CD4-positive, alpha-beta memory T cell (primary cell): ENCODE data around the gene C1orf174. TPM values are rescaled to one million over a fixed set of nuclear protein-coding genes. Genes with fewer than 3 reads are reported as not detected.

Experiments used
- CTCF ChIA-PET: fragments of 350-600 bp; sonication (Branson Sonifier 250); formaldehyde crosslinking; loops from one replicate; lab custom pipeline; 2021; ENCODE audit warnings: inconsistent platforms; ENCODE audit not compliant: partially characterized antibody; lab: Charles Lee
- POLR2A ChIA-PET: fragments of 350-600 bp; sonication (Branson Sonifier 250); formaldehyde crosslinking; loops from one replicate; lab custom pipeline; 2021; ENCODE audit not compliant: partially characterized antibody; lab: Charles Lee
- DNase-seq, 5 donors: peaks; one replicate each; pipeline versions ENCODE4 v3.0.0 to v3.0.0-alpha.2; 2020 to 2022; ENCODE audit warnings: mixed read lengths in 1 of 5
- H3K27ac ChIP-seq: one replicate; pipeline ENCODE4 v1.7.0; 2013; ENCODE audit warnings: low read depth, low read length
- H3K27me3 ChIP-seq: 2 replicates; pipeline ENCODE4 v1.7.0; 2013; ENCODE audit warnings: mild to moderate bottlenecking, low read length, moderate library complexity; ENCODE audit not compliant: insufficient read depth
- H3K36me3 ChIP-seq: 2 replicates; pipeline ENCODE4 v1.7.0; 2013; ENCODE audit warnings: mild to moderate bottlenecking, low read length, moderate library complexity; ENCODE audit not compliant: insufficient read depth
- H3K4me1 ChIP-seq: 2 replicates; pipeline ENCODE4 v1.7.0; 2013; ENCODE audit warnings: mild to moderate bottlenecking, low read length, moderate library complexity; ENCODE audit not compliant: insufficient read depth
- H3K4me3 ChIP-seq, 2 donors: one replicate each; pipeline ENCODE4 v1.7.0; 2013; ENCODE audit warnings: low read length in 2 of 2, mild to moderate bottlenecking in 1 of 2
- H3K9me3 ChIP-seq, 2 donors: one replicate each; pipeline ENCODE4 v1.7.0; 2013; ENCODE audit warnings: low read length in 2 of 2, control low read depth in 1 of 2; ENCODE audit not compliant: control insufficient read depth in 1 of 2
- H3K27ac Mint-ChIP-seq, 7 donors: one replicate each; pipeline ENCODE4 v1.8.0; 2020 to 2021; ENCODE audit warnings: mixed read lengths in 7 of 7, mild to moderate bottlenecking in 6 of 7, inconsistent platforms in 3 of 7, moderate library complexity in 3 of 7
- H3K27me3 Mint-ChIP-seq, 2 donors: one replicate each; pipeline ENCODE4 v1.8.0; 2020 to 2021; ENCODE audit warnings: mixed read lengths in 2 of 2
- H3K36me3 Mint-ChIP-seq, 2 donors: one replicate each; pipeline ENCODE4 v1.8.0; 2020 to 2021; ENCODE audit warnings: mixed read lengths in 2 of 2, inconsistent platforms in 1 of 2, mild to moderate bottlenecking in 1 of 2
- H3K4me1 Mint-ChIP-seq, 4 donors: one replicate each; pipeline ENCODE4 v1.8.0; 2020 to 2021; ENCODE audit warnings: mixed read lengths in 4 of 4, mild to moderate bottlenecking in 1 of 4
- H3K4me3 Mint-ChIP-seq, 8 donors: one replicate each; pipeline ENCODE4 v1.8.0; 2020 to 2021; ENCODE audit warnings: mixed read lengths in 8 of 8, mild to moderate bottlenecking in 7 of 8, moderate library complexity in 6 of 8, inconsistent platforms in 3 of 8
- H3K9me3 Mint-ChIP-seq, 8 donors: one replicate each; pipeline ENCODE4 v1.8.0; 2020 to 2021; ENCODE audit warnings: mixed read lengths in 8 of 8, mild to moderate bottlenecking in 5 of 8, inconsistent platforms in 3 of 8, moderate library complexity in 1 of 8
- intact Hi-C: fragments of 100-400 bp; cut with micrococcal nuclease; formaldehyde crosslinking; loops from one replicate; pipeline ENCODE4 v1.15.1; 2023
- polyA plus RNA-seq, 2 donors: library from polyadenylated mRNA; unstranded; fragments of 300-500 nt; fragmentation: Illumina TruSeq; gene quantifications; one replicate each; pipeline ENCODE4 v1.2.3, GENCODE V29; 2021
- total RNA-seq, 2 experiments: library from RNA; stranded (reverse); gene quantifications; one replicate each; pipeline ENCODE4 v1.2.3, GENCODE V29; 2021

Gene C1orf174
- total and polyA plus RNA-seq, 4 experiments from 2014 or later, result 21.8 to 36.0 (median 34.3) TPM

DNA sequence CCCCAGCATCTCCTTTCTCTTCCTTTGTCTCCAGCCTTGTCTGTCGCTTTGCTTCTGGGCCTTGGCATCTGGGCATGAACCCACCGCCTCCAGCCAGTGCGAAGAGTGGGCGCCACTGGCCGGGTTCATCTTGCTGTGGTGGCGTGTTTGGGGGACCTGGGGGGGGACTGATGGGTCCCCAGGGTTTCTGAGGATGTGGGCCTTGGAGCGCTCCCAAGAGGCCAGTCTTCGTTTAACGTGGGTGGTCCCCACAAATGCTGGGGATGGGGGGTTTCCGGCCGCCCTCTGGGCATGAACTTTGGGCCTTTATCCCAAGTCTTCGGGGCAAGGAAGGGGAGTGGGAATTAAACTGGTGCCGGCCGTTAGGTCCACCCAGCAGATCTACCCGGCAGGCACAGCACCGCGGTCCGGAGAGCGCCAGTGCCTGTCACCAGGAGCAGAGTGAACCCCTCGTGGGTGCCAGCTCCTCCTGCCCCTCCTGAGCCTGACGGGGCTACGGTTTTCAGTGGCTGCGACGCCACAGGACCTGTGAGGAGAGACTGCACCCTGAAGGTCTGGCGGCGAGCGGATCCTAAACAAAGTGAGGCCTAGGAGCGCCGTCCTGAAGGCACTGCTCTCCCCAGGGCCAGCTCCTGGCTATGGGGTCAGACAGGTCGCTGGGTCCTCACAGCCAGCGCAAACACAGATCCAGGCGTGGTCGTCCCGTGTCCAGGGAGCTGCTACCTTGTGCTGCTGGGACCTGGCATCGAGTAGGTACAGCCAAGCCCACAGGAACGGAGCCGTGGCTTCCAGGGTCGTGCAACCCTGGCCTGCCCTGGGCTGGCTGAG is 12.1 kb upstream of the C1orf174 start:
- Histone ChIP-seq H3K27me3 (no peaks in the 10 kb centered on the region), H3K4me1 (peaks cover 5% of the 10 kb centered on the region), H3K36me3 (no peaks in the 10 kb centered on the region), H3K9me3 (no peaks in the 10 kb centered on the region), H3K4me3 (no peak overlapping the region), H3K27ac (no peak overlapping the region)
- peaks cover 0 to 1% of the 10 kb centered on the region in 2 donors for H3K27me3 Mint-ChIP-seq
- H3K27ac Mint-ChIP-seq, result no peak overlapping the region
- H3K4me1 Mint-ChIP-seq, result peaks cover 0 to 9% (median 5%) of the 10 kb centered on the region in 4 donors
- CTCF ChIA-PET, result interaction anchor here (1.1 kb wide), 1 partner anchor 1833 kb away, joined by 3 read pairs; no protein-coding TSS in a partner anchor
- H3K36me3 Mint-ChIP-seq, result no peaks in the 10 kb centered on the region
- H3K4me3 Mint-ChIP-seq, result no peak overlapping the region
- intact Hi-C loops, result no loop called here
- no peaks in the 10 kb centered on the region for H3K9me3 Mint-ChIP-seq
- DNase-seq, result no peak
- POLR2A ChIA-PET, result no interaction called here

DNA sequence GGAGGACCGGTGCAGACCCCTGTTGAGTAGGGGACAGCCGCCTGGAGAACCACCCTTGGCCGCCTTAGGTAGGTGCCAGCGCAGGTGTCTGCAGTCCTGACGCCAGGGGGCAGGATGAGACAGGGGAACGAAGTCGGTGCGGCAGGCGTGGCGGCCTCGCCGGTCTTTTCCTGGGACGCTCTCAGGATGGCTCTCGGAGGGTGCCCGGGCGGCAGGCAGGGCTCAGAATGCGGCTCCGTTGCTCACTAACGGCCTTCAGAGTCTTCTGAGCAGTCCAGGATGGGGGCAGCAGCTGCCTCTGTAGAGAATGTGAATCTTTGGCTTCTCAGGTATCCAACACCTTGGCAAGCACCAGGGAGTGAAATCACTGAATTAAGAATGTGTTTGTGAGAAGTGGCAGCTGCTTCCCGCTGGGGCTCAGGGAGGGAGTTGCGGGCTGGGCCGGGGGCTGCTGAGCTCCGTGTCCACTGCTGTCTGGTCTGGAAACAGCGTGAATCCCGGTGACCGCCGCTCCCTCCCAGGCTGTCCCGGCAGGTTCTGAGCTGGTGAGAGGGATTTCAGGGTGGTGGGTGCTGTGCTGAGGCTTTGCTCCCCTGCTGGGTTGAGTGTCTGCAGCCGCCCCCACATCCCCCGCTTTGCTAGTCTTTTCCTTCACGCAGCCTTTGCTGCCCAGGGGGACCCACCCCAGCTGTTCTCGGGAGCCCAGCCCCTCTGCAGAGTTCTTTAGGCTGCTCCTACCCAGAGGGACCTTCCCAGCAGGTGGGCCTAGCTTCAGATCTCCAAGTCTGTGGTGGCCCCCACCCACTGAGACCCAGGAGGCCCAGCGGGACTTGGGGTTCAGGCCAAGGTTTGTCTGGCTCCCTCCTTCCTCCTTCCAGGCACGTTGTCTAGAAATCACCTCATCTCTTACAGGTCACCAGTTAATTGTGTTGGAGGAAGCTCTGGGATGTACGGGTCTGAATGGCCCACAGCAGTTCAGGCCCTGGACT is 11.1 kb upstream of the C1orf174 start:
- Histone ChIP-seq H3K4me1 (peaks cover 5% of the 10 kb centered on the region), H3K36me3 (no peaks in the 10 kb centered on the region), H3K27me3 (no peaks in the 10 kb centered on the region), H3K9me3 (no peaks in the 10 kb centered on the region), H3K4me3 (peak overlapping the region in 1 of 2 donors; percentile 35), H3K27ac (no peak overlapping the region)
- peak; percentile 69 to 73 (median 72) for DNase-seq
- Mint-ChIP-seq H3K4me1 (peaks cover 0 to 11% (median 6%) of the 10 kb centered on the region in 4 donors), H3K27me3 (peaks cover 0 to 1% of the 10 kb centered on the region in 2 donors), H3K9me3 (no peaks in the 10 kb centered on the region), H3K27ac (no peak overlapping the region), H3K36me3 (no peaks in the 10 kb centered on the region), H3K4me3 (peak overlapping the region in 4 of 8 donors; percentile 35 to 68 (median 54))
- ChIA-PET CTCF (interaction anchor here (0.9 to 1.1 kb wide), 3 partner anchors 8 to 1834 kb away, joined by 3 to 5 read pairs (median 3); no protein-coding TSS in a partner anchor), POLR2A (no interaction called here)
- intact Hi-C loops, result no loop called here

DNA sequence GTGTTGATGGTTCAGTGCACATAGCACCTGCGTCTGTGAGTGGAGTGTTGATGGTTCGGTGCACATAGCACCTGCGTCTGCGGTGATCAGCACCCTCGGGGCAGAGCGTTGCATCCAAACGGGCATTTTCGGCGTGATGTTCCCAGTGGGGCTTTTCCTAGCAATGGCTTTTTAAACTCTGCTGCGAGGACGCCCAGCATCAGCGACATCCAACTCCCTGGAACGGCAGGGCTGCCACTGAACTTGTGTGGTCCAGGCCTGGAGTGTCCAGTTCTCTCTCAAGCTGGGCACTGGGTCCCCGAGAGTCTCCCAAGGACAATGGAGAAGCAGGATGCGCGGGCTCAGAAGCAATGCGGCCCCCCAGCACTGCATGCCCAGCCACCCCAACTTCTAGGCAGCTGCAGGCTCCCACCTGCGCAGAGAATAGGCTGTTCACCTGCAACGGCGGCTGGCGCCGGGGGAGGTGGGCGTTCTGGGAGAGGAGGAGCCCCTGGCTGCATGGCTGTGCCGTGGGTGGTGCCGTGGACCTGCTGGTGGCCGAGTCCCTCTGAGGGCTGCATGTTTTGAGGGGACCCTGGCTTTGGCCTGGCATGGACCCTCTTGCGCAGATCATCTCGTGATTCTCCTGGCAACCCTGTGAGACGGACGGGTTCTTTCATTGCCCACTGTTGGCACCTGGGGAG is 10.1 kb upstream of the C1orf174 start:
- Mint-ChIP-seq H3K36me3 (no peaks in the 10 kb centered on the region), H3K9me3 (no peaks in the 10 kb centered on the region), H3K27me3 (no peaks in the 10 kb centered on the region), H3K27ac (no peak overlapping the region), H3K4me3 (peak overlapping the region in 1 of 8 donors; percentile 36), H3K4me1 (peaks cover 0 to 11% (median 10%) of the 10 kb centered on the region in 4 donors)
- Histone ChIP-seq H3K36me3 (no peaks in the 10 kb centered on the region), H3K9me3 (no peaks in the 10 kb centered on the region), H3K27me3 (no peaks in the 10 kb centered on the region), H3K4me1 (peaks cover 5% of the 10 kb centered on the region), H3K4me3 (no peak overlapping the region), H3K27ac (no peak overlapping the region)
- ChIA-PET CTCF (no interaction called here), POLR2A (no interaction called here)
- intact Hi-C loops, result no loop called here
- DNase-seq, result no peak

DNA sequence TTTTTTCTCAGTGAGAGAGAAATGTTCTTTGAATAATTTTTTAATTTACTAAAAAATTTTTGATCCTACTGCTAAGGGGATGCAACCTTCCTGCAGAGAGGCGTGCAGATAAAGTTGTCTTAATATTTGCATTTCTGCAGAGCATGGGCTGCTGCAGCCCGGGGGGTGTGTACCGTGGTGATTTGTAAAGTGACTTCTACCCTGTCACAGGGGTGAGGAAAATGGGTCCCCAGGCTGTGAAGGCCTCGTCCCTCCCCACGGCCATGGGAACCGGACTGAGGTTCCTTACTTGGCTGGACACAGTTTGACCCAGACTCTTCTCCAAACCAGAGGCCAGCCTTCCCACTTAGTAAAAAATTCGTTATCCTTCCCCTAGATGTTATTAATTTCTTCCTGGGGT is 9.5 kb upstream of the C1orf174 start:
- Histone ChIP-seq H3K36me3 (no peaks in the 10 kb centered on the region), H3K27ac (no peak overlapping the region), H3K9me3 (no peaks in the 10 kb centered on the region), H3K4me3 (no peak overlapping the region), H3K27me3 (no peaks in the 10 kb centered on the region), H3K4me1 (peaks cover 5% of the 10 kb centered on the region)
- intact Hi-C loops, result no loop called here
- H3K4me1 Mint-ChIP-seq, result peaks cover 0 to 11% (median 10%) of the 10 kb centered on the region in 4 donors
- ChIA-PET POLR2A (no interaction called here), CTCF (no interaction called here)
- no peaks in the 10 kb centered on the region for H3K36me3 Mint-ChIP-seq
- no peak overlapping the region for H3K27ac Mint-ChIP-seq
- peak overlapping the region in 1 of 8 donors; percentile 36 for H3K4me3 Mint-ChIP-seq
- H3K27me3 Mint-ChIP-seq, result no peaks in the 10 kb centered on the region
- H3K9me3 Mint-ChIP-seq, result no peaks in the 10 kb centered on the region
- no peak for DNase-seq

DNA sequence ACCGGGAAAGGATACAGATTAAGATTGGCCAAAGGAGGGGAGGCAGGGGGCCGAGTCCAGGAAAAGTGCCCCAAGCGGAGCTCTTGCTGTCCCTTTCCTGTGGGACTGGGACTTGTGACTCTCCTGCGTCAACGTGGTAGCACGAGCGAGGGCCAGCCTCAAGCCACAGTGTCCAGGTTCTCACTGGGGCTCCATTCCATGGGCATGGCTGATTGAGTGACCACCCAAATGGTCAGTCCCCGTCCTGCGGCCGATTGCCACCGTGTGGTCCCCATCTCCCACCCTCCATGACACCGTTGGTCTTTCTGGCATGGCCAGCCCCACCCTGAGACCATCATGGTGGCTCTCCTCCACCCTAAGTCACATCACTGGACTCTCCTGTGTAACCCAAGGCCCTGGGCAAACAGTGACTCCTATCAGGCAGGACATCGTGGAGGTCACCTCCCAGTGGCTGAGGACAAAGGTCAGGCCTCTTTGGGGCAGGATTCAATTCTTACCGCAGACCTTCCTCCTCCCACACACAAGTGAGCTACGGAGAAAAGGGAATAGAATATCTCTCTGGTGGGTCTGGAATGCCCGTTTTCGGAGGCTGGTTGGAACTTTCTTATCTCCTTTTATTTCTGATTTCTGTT is 8.9 kb upstream of the C1orf174 start:
- Histone ChIP-seq H3K27ac (no peak overlapping the region), H3K4me3 (no peak overlapping the region), H3K4me1 (peaks cover 9% of the 10 kb centered on the region), H3K27me3 (no peaks in the 10 kb centered on the region), H3K36me3 (no peaks in the 10 kb centered on the region), H3K9me3 (no peaks in the 10 kb centered on the region)
- Mint-ChIP-seq H3K4me1 (peaks cover 0 to 12% (median 11%) of the 10 kb centered on the region in 4 donors), H3K4me3 (no peak overlapping the region), H3K36me3 (no peaks in the 10 kb centered on the region), H3K27me3 (no peaks in the 10 kb centered on the region), H3K27ac (peak overlapping the region in 1 of 7 donors; percentile 44), H3K9me3 (no peaks in the 10 kb centered on the region)
- intact Hi-C loops, result no loop called here
- DNase-seq, result no peak
- ChIA-PET POLR2A (no interaction called here), CTCF (no interaction called here)

DNA sequence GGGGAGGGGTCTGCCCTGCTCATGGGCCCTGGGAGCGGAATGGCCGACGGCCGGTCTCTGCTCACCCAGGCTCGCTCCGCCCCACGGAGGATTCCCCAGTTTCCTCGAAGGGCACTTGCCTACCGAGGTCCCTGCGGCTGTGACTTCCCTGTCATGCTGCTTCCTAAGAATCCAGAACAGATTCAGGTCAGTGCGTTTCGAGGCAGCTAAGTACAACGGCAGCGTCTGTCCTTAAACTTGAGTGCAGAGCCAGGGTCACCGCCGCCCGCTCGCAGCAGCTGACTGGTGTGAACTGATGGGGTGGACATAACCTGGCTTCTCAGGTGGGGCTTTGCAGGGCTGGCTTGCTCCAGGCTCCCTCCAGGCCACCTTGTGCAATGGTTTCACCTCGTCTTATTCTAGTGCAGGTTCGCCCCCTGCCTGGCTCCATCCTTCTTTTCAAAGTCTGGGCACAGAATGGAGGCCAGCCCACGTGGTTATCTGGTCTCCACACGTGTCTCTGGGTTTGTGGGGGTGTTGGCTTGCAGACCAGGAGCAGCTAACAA is 7.6 kb upstream of the C1orf174 start:
- Histone ChIP-seq H3K27me3 (no peaks in the 10 kb centered on the region), H3K36me3 (no peaks in the 10 kb centered on the region), H3K4me1 (peaks cover 22% of the 10 kb centered on the region), H3K9me3 (no peaks in the 10 kb centered on the region), H3K4me3 (no peak overlapping the region), H3K27ac (no peak overlapping the region)
- CTCF ChIA-PET, result interaction anchor here (2.0 kb wide), 1 partner anchor 50 kb away, joined by 7 read pairs; the partner anchor contains the start of genes CEP104 and DFFB
- Mint-ChIP-seq H3K9me3 (no peaks in the 10 kb centered on the region), H3K27ac (peak overlapping the region in 1 of 7 donors; percentile 4), H3K4me1 (peaks cover 11 to 25% (median 23%) of the 10 kb centered on the region in 4 donors), H3K4me3 (no peak overlapping the region), H3K36me3 (no peaks in the 10 kb centered on the region), H3K27me3 (no peaks in the 10 kb centered on the region)
- intact Hi-C loops, result no loop called here
- POLR2A ChIA-PET, result no interaction called here
- no peak for DNase-seq
